ENCODE data around the gene BFSP2. TPM values are rescaled to one million over a fixed set of nuclear protein-coding genes. Genes with fewer than 3 reads are reported as not detected.
"Not testable (repeated sequence)": the region's sequence is repeated elsewhere in the genome, so short reads cannot be mapped to it uniquely, and the experiment has no call there.

Gene BFSP2
- total and polyA plus RNA-seq, 12 donors: not detected

DNA sequence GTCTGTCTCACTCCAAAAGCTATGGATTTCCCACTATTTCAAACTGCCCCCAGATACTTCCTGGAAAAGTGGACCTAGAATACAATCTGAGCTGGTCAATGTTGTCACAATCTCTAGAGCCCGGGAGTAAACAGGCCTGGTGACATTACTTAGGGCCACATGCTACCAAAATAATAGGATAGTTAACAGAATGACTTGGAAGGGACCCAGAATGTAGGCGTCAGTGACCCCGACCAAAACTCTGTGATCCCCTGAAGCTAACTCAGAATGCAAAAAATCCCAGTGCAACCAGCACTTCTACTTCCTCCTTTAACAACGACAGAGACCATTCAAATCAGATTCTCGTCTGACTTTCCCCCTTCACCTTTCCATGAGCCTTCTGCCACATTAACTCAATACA lies 122.1 kb downstream of the BFSP2 start:
- Histone ChIP-seq H3K4me1 (replicated peaks in 1 of 2) (no peaks in the 10 kb centered on the region), H3K9me3 (replicated peaks in 1 of 3) (no peaks in the 10 kb centered on the region), H3K36me3 (replicated peaks in 1 of 2) (no peaks in the 10 kb centered on the region), H3K27me3 (no peaks in the 10 kb centered on the region), H3K27ac (no peak overlapping the region), H3K4me3 (no peak overlapping the region)
- TF ChIP-seq, protein P1, sequence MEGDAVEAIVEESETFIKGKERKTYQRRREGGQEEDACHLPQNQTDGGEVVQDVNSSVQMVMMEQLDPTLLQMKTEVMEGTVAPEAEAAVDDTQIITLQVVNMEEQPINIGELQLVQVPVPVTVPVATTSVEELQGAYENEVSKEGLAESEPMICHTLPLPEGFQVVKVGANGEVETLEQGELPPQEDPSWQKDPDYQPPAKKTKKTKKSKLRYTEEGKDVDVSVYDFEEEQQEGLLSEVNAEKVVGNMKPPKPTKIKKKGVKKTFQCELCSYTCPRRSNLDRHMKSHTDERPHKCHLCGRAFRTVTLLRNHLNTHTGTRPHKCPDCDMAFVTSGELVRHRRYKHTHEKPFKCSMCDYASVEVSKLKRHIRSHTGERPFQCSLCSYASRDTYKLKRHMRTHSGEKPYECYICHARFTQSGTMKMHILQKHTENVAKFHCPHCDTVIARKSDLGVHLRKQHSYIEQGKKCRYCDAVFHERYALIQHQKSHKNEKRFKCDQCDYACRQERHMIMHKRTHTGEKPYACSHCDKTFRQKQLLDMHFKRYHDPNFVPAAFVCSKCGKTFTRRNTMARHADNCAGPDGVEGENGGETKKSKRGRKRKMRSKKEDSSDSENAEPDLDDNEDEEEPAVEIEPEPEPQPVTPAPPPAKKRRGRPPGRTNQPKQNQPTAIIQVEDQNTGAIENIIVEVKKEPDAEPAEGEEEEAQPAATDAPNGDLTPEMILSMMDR (IDR thresholded peaks at IDR 0.05): no peak
- no peak for TF ChIP-seq POLR2A (IDR thresholded peaks at IDR 0.05)
- intact Hi-C loops (cut with DNase I): no loop called here
- DNase-seq: no peak
- 38 to 56% (median 51%) methylated on average over 5 of the region's 5 CpGs for WGBS, 4 donors

DNA sequence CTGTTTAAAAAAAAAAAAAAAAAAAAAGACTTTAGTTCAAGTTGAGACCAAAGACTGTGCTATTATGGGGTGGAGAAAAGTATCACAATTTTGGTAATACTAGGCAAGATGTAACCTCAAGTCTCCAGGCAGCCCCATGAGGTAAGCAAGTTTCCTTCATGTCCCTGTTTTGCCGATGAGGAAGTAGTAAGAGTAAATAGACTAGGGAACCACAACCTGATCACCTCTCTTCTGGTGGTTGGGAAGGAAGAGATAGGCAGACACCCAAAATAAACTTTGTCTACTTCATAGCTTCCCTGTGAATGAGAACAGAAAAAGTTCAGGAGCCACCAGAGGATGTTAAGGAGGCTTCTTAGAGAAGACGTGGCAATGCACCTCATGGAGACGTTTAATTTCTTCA lies 123.9 kb downstream of the BFSP2 start:
- 66 to 72% (median 70%) methylated on average over 3 of the region's 3 CpGs for WGBS, 4 donors
- H3K9me3 ChIP-seq (replicated peaks in 1 of 3); H3K27ac ChIP-seq; DNase-seq; H3K36me3 ChIP-seq (replicated peaks in 1 of 2); H3K4me3 ChIP-seq; H3K4me1 ChIP-seq (replicated peaks in 1 of 2); H3K27me3 ChIP-seq; intact Hi-C loops (cut with DNase I): not testable (repeated sequence)

Other genes with a start within 250 kb of the BFSP2 start
- gene CDV3, start 173.6 kb downstream of the BFSP2 start, total RNA-seq: 100 to 1,000 TPM in 7 of 9 donors, 10 to 100 TPM in 2; 71.1 to 236 (median 125) TPM
- gene CDV3, start 173.6 kb downstream of the BFSP2 start, polyA plus RNA-seq: 100 to 1,000 TPM in 1 of 3 donors, 10 to 100 TPM in 2; 30.8 to 309 (median 36.7) TPM